Activated CD8-positive, alpha-beta memory T cell treated with anti-CD3 and anti-CD28 coated beads for 1 hour (primary cell): ENCODE measurements around the gene ODC1.
"Not testable (repeated sequence)": the region's sequence is repeated elsewhere in the genome, so short reads cannot be mapped to it uniquely, and the experiment has no call there.

Experiments used
- DNase-seq, 2 donors: peaks; one replicate each; pipeline ENCODE4 v3.0.0-alpha.2; 2020; ENCODE audit warnings: low read depth in 1 of 2; ENCODE audit errors: extremely low read depth in 1 of 2

Gene ODC1

GRCh38 chr2:10478916-10479315 lies 30.8 kb upstream of the ODC1 start:
- DNase-seq, result no peak

- DNase-seq, result no peak
These were observed 30.1 kb upstream of the ODC1 start for GRCh38 chr2:10478298-10478625.

DNA sequence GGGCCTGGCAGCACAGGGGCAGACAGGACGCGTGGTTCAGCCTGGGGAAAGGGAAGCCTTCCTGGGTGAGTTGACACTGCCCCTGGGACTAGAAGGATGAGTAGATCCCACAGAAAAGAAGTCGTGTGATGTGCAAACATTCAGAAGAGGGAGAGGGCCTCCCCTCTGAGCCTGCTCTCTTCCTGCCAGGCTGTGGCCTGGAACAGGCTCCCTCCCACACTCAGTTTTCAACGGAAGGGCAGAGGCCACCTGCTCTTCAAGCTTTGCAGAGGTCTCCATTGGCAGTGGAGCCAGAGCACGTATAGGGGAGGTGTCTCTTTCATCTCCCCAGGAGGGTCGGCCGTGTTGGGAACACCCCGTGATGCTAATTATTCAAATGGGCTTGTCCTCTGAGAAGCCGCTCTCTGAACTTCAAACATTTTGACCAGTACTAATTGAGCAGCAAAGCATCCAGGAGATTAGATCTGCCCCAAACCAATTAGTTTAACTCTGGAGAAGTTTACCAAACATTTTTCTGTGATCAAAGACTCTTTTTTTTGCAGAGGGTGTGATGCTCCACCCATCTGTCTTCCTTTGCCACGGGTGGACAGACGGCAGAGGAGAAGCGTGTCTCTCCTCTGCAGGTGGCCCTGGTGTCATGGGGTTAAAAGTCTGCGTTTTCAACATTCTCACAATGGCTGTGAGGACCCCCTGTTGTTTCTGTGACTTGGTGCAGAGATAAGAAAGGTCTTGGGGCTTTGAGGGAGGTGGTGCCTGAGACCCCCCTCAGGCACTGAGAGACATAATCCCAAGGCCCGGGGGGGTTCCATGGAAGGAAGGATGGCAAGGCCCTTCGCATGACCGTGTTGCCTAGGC lies 29.5 kb upstream of the ODC1 start:
- DNase-seq, result no peak

DNA sequence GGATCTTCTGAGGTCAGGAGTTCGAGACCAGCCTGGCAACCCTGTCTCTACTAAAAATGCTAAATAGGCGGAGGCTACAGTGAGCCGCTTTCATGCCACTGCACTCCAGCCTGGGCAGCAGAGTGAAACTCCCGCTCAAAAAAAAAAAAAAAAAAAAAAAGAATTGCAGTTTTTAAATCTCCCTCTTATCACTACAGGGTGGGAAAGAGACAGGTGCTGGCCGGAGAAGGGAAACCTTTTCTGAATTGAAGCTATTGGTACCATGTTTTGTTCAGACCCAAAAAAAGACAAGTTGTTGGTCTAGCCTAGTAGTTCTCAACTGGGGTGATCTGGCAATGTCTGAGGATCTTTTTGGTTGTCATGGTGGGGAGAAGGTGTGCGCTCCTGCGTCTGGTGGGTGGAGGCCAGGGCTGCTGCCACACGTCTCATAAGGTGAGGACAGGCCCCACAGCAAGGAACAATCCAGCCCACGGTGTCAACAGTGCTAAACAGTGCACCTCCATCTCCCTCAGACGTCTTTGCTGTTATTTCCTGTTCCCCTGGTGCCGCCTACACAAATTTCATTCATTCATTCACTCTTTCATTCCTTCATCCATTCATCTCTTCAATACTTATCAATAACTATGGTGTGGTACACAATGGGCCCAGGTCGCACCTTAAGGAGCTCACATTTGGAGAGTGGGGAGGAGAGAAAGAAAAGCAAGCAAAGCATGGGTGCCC lies 28.8 kb upstream of the ODC1 start:
- no peak for DNase-seq

DNA sequence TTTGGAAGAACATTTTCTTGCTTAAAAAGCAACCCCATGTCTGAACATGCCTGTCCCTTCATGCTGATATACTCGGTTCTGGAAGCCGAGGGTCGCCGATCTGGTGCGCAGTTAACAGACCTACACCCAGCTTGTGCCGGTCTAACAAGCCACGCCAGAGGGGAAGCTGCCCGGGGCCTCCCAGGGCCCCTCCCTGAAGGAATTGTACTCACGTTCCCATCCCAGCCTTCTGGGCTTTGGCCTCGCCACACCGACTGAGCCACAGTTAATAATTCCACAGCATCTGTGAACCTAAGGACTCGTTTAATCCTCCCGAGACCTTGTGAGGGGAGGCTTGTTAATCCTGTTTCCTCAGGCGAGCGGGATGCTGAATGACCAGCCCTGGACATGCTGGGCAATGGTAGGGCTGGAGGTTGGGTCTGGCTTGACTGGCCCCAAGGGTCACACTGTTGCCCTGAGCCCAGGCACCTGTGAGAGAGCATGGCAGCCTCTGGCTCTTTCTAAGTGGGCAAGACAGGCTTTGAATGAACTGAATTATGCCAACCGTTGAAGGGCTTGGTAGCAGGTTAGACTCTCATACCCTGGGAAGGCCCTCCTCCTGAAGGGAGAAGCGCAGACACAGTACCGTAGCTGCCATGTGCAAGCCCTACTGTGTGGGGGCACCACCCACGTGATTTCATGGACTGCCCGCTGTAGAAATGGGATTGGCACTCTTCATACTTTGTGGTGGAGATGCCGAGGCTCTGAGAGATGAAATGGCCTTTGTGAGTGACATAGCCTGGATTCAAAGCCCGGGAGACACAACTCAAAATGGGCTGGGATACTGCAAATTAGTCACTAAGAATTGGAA lies 27.9 kb upstream of the ODC1 start:
- DNase-seq, result no peak

DNA sequence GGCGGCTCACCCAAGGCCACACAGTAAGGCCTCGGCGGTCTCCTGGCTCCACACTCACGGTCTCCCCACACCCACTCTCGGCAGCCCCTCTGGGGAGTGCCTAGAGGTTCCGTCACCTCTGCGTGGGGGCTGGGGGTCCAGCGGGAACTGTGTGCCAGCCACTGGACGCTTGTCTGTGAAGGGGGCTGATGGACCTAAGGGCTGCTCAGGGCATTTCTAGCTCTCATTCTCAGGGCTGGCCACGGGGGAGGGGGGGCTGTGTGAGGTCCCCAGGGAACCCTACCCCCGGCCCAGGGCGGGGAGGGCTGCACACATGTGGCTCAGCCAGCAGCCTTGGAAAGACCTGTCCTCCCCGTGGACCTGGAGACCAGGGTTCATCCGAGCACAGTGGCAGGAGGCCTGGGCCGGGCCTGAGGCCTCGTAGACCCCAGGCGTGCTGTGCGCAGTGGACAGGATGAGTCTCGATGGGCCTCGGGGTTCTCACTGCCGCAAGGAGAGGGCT lies 27.1 kb upstream of the ODC1 start:
- no peak for DNase-seq

- no peak for DNase-seq
These were observed 25.1 kb upstream of the ODC1 start for GRCh38 chr2:10473121-10473756.

DNA sequence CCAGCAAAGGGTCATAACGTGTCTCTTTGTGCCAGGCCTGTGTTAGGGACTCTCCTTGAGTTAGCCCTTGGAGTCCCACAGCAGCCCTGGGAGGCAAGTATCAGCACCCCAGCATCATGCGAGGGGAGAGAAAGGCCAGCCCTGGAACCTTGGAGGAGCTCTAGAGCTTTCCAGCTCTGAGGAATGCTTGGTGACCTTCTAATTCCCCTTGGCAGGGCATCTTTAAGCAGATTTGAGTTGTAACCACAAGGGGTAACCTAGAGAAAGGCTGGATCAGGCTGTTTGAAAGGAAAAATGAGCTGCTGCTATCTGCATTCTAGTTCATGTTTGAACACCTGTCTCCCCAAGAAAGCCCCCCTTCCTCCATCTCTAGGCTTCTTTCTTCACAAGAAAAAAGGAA lies 23.8 kb upstream of the ODC1 start:
- DNase-seq, result no peak

DNA sequence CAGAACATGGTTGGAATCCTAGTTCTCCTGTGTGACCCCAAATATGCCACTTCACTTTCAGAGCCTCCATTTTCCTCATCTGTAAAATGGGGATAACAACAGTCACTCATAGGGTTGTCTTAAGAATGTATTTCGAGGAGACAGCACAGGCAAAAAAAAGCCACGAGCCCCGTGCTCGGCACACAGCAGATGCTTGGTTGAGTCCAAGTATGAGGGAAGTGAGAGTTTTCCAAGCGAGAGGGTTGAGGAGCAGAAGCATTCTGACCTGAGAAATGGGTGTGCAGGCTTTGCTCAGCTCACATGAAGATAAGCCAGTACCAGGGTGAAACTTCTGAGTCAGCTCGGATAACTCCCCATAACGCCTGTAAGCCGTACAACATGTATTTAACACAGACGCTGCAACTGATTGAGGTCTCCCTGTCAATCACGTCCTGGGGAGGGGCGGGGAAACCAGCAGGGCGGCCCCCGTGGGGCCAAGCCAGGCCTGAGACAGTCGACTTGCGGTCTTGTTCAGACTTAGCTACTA lies 23.0 kb upstream of the ODC1 start:
- DNase-seq, result no peak

- DNase-seq, result no peak
These were observed 22.0 kb upstream of the ODC1 start for GRCh38 chr2:10469955-10470608.

DNA sequence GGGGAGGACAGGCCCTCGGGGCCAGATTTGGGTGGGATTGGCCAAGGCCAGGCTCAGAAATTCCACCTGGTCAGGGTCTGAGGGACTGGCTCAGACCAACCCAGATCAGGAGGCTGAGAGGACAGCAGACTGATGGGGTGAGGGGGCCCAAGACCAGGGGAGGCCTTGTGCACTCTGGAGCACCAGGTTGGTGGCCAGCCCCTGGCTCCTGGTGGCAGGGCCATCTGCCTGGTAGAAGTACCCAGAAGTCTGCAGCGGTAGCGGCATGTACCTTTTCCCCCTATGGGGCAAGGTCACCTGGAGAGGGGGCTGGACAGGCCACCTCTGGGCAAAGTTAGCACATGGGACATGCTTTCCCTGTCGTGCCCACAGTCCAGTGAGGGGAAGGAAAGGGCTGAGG lies 21.2 kb upstream of the ODC1 start:
- no peak for DNase-seq

DNA sequence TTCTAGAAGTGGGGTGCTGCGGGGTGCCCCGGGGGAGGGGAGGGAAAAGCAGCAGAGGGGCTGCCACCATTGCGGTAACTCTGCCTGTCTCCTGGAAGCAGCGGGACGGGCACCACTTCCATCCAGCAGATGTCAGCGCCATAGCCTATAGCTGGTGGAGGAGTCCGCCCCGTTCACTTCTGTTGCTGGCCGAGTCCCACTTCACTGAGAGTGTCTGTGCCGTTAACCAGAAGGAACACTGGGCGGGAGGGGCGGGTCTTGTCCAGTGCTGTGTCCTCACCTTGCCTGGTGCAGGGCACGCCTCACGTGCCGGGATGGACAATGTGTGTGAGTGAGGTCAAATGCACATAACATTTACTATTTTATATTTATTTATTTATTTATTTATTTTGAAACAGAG lies 19.3 kb upstream of the ODC1 start:
- DNase-seq, result no peak

- no peak for DNase-seq
These were observed 18.7 kb upstream of the ODC1 start for GRCh38 chr2:10466801-10467200.

- DNase-seq, result no peak
These were observed 17.8 kb upstream of the ODC1 start for GRCh38 chr2:10465910-10466309.

- no peak for DNase-seq
These were observed 14.3 kb upstream of the ODC1 start for GRCh38 chr2:10462178-10463083.

- no peak for DNase-seq
These were observed 12.3 kb upstream of the ODC1 start for GRCh38 chr2:10460366-10460796.

GRCh38 chr2:10457846-10458598 lies 9.9 kb upstream of the ODC1 start:
- no peak for DNase-seq

GRCh38 chr2:10457195-10457594 lies 9.1 kb upstream of the ODC1 start:
- not testable (repeated sequence) for DNase-seq
